HEK293T (cell line): ENCODE measurements around the gene CELF2.
A peak's percentile ranks its signal among the peaks of the same experiment; 100 is the strongest.

ENCODE experiments used
- CTCF ChIA-PET: fragments of 350-600 bp; formaldehyde crosslinking; extraction: SDS; loops from one replicate; lab custom pipeline; 2021; ENCODE audit warnings: antibody characterized with exemption, inconsistent platforms; lab: Yijun Ruan, JAX
- POLR2A ChIA-PET: fragments of 350-600 bp; formaldehyde crosslinking; extraction: SDS; loops from one replicate; lab custom pipeline; 2020; ENCODE audit warnings: antibody characterized with exemption, inconsistent platforms; lab: Yijun Ruan, JAX
- DNase-seq: peaks from one replicate; pipeline ENCODE4 v3.0.0; 2012; ENCODE audit warnings: mixed read lengths; ENCODE audit errors: extremely low spot score
- ARNT ChIP-seq: fragments of 450-650 bp; IDR thresholded peaks from 2 replicates; pipeline ENCODE4 v1.6.1; 2017; ENCODE audit warnings: mild to moderate bottlenecking
- BHLHE40 ChIP-seq: fragments of 450-650 bp; IDR thresholded peaks from 2 replicates; pipeline ENCODE4 v1.6.1; 2016; ENCODE audit warnings: mild to moderate bottlenecking, moderate library complexity, borderline replicate concordance
- CTBP1 ChIP-seq: fragments of 450-650 bp; IDR thresholded peaks from 2 replicates; pipeline ENCODE4 v1.6.1; 2016; ENCODE audit warnings: borderline replicate concordance
- ELF4 ChIP-seq: fragments of 450-650 bp; IDR thresholded peaks from 2 replicates; pipeline ENCODE4 v1.6.1; 2017; ENCODE audit warnings: antibody characterized with exemption
- FOXA1 ChIP-seq: fragments of 450-650 bp; IDR thresholded peaks from 2 replicates; pipeline ENCODE4 v1.6.1; 2016; ENCODE audit warnings: mild to moderate bottlenecking
- FOXK2 ChIP-seq: fragments of 450-650 bp; IDR thresholded peaks from 2 replicates; pipeline ENCODE4 v1.6.1; 2016; ENCODE audit warnings: mild to moderate bottlenecking
- FOXM1 ChIP-seq: fragments of 450-650 bp; IDR thresholded peaks from 2 replicates; pipeline ENCODE4 v1.6.1; 2017; ENCODE audit warnings: mild to moderate bottlenecking, borderline replicate concordance
- HDGF ChIP-seq: fragments of 450-650 bp; IDR thresholded peaks from 2 replicates; pipeline ENCODE4 v1.6.1; 2017; ENCODE audit warnings: antibody characterized with exemption, borderline replicate concordance
- L3MBTL2 ChIP-seq: fragments of 450-650 bp; conservative IDR thresholded peaks from 2 replicates; pipeline ENCODE4 v1.6.1; 2016; ENCODE audit warnings: mild to moderate bottlenecking
- LEF1 ChIP-seq: fragments of 450-650 bp; IDR thresholded peaks from 2 replicates; pipeline ENCODE4 v1.6.1; 2017; ENCODE audit warnings: mild to moderate bottlenecking, borderline replicate concordance
- NFRKB ChIP-seq: fragments of 450-650 bp; IDR thresholded peaks from 2 replicates; pipeline ENCODE4 v1.6.1; 2016; ENCODE audit warnings: mild to moderate bottlenecking, moderate library complexity
- PKNOX1 ChIP-seq: fragments of 450-650 bp; IDR thresholded peaks from 2 replicates; pipeline ENCODE4 v1.6.1; 2016
- SP1 ChIP-seq: fragments of 450-650 bp; IDR thresholded peaks from 2 replicates; pipeline ENCODE4 v1.6.1; 2017
- SUZ12 ChIP-seq: fragments of 450-650 bp; IDR thresholded peaks from 2 replicates; pipeline ENCODE4 v1.6.1; 2016; ENCODE audit warnings: mild to moderate bottlenecking
- TARDBP ChIP-seq: fragments of 450-650 bp; IDR thresholded peaks from 2 replicates; pipeline ENCODE4 v1.6.1; 2016
- ZNF384 ChIP-seq: fragments of 450-650 bp; IDR thresholded peaks from 2 replicates; pipeline ENCODE4 v1.6.1; 2016

Gene CELF2

GRCh38 chr10:11164803-11165590 lies 147.3 kb downstream of the CELF2 start:
- CTCF ChIA-PET = interaction anchor here (1.3 to 1.5 kb wide), 2 partner anchors 29 to 71 kb away, joined by 3 read pairs; no protein-coding TSS in a partner anchor
- TF ChIP-seq ARNT (no peak), FOXA1 (no peak), L3MBTL2 (peak; percentile 59), SUZ12 (no peak)
- POLR2A ChIA-PET = interaction anchor here (1.6 to 2.1 kb wide), 4 partner anchors 9 to 19 kb away, joined by 4 to 7 read pairs (median 4); no protein-coding TSS in a partner anchor
- DNase-seq = peak; percentile 46

- CTCF ChIA-PET = interaction anchor here (0.7 to 1.5 kb wide), 2 partner anchors 71 to 105 kb away, joined by 3 read pairs; no protein-coding TSS in a partner anchor
Observed at GRCh38 chr10:11165591-11166543, 148.2 kb downstream of the CELF2 start.

GRCh38 chr10:11166550-11166949 lies 148.9 kb downstream of the CELF2 start:
- no peak for DNase-seq
- CTCF ChIA-PET = interaction anchor here (0.7 kb wide), 1 partner anchor 105 kb away, joined by 3 read pairs; no protein-coding TSS in a partner anchor
- TF ChIP-seq FOXA1 = no peak
- TF ChIP-seq BHLHE40 = no peak
- no peak for TF ChIP-seq PKNOX1
- TF ChIP-seq ZNF384 = no peak
- no peak for TF ChIP-seq HDGF
- no peak for TF ChIP-seq NFRKB
- TF ChIP-seq ELF4 = no peak
- TF ChIP-seq CTBP1 = no peak
- TF ChIP-seq ARNT = no peak
- TF ChIP-seq L3MBTL2 = no peak
- TF ChIP-seq SP1 = no peak
- TF ChIP-seq LEF1 = no peak
- no peak for TF ChIP-seq TARDBP
- TF ChIP-seq FOXK2 = no peak
- TF ChIP-seq SUZ12 = no peak
- TF ChIP-seq FOXM1 = no peak
- POLR2A ChIA-PET = no interaction called here

More at GRCh38 chr10:11165591-11166543, 148.2 kb downstream of the CELF2 start:
- POLR2A ChIA-PET = interaction anchor here (1.7 to 2.1 kb wide), 2 partner anchors 8 to 20 kb away, joined by 4 to 7 read pairs; no protein-coding TSS in a partner anchor
- TF ChIP-seq PKNOX1 (no peak), L3MBTL2 (no peak), ELF4 (no peak), FOXA1 (no peak), FOXM1 (no peak), ARNT (no peak)
- DNase-seq = peak; percentile 64

- POLR2A ChIA-PET = no interaction called here
- TF ChIP-seq PKNOX1 (no peak), FOXK2 (no peak), ELF4 (no peak), TARDBP (no peak)
- CTCF ChIA-PET = no interaction called here
- DNase-seq = no peak
Observed at GRCh38 chr10:11167233-11167966, 149.7 kb downstream of the CELF2 start.

- ChIA-PET CTCF (no interaction called here), POLR2A (no interaction called here)
- no peak for DNase-seq
- TF ChIP-seq ZNF384 = no peak
- TF ChIP-seq FOXM1 = no peak
- TF ChIP-seq BHLHE40 = no peak
- TF ChIP-seq CTBP1 = no peak
- no peak for TF ChIP-seq L3MBTL2
- no peak for TF ChIP-seq NFRKB
- no peak for TF ChIP-seq TARDBP
- TF ChIP-seq HDGF = no peak
- no peak for TF ChIP-seq SP1
Observed at GRCh38 chr10:11168423-11169090, 150.9 kb downstream of the CELF2 start.
